Measurements from ENCODE around the gene ZFYVE19. TPM values are rescaled to one million over a fixed set of nuclear protein-coding genes. Genes with fewer than 3 reads are reported as not detected.
A peak's percentile ranks its signal among the peaks of the same experiment; 100 is the strongest.

Gene ZFYVE19
- total and polyA plus RNA-seq, 2 of the 13 experiments (the other 11 are each of a cell fraction or from before 2014, with no cell fraction given): 23.3 to 44.0 TPM

- no peak for DNase-seq (ENCODE audit: low spot score)
- H2AFZ ChIP-seq (ENCODE audit: low read length): no peak overlapping the region
- H3K27ac ChIP-seq (ENCODE audit: extremely low read length, insufficient read depth, low read length): no peak overlapping the region
- FAIRE-seq: no peak
- H3K36me3 ChIP-seq (replicated peaks in 1 of 2; ENCODE audit: control insufficient read depth in 1 of 2, insufficient read depth in 2 of 2, low read length in 2 of 2): peaks cover 8 to 22% of the 10 kb centered on the region in 2 experiments
- no peaks in the 10 kb centered on the region for H4K20me1 ChIP-seq (ENCODE audit: insufficient read depth, low read length)
- intact Hi-C loops (cut with micrococcal nuclease; ENCODE audit: unreplicated experiment): no loop called here
- no peak overlapping the region for H3K4me3 ChIP-seq (replicated peaks in 1 of 3; ENCODE audit: insufficient read depth in 1 of 3, low read depth in 2 of 3, low read length in 3 of 3)
- TF ChIP-seq MAZ (IDR thresholded peaks at IDR 0.05; ENCODE audit: borderline replicate concordance, low read depth, low read length): no peak
- no peak for TF ChIP-seq MAZ (CRISPR knock-in tag; IDR thresholded peaks at IDR 0.05; ENCODE audit: low read depth)
- TF ChIP-seq ELK4 (CRISPR knock-in tag; IDR thresholded peaks at IDR 0.05; ENCODE audit: borderline replicate concordance): no peak
- TF ChIP-seq ZMYM3 (CRISPR knock-in tag; IDR thresholded peaks at IDR 0.05): no peak
- TF ChIP-seq POLR2A (IDR thresholded peaks at IDR 0.05; ENCODE audit: insufficient read depth in 1 of 2, low read depth in 2 of 2, low read length in 2 of 2): 0 out of 4 replicates have a peak, but pooled peaks of 1 of the 2 experiments have one; percentile 21
- no peak for TF ChIP-seq UBTF (CRISPR knock-in tag; IDR thresholded peaks at IDR 0.05)
- in situ Hi-C loops (cut with HindIII; ENCODE audit: extremely low pct_ligation_motif_present, low pct_unique_long_range_greater_than_20kb): no loop called here
- ATAC-seq: no peak
- no peak overlapping the region for H3K9ac ChIP-seq (ENCODE audit: insufficient read depth, low read depth, low read length)
- H3K4me2 ChIP-seq (ENCODE audit: low read depth, low read length): no peak overlapping the region
- 94% methylated on average over 10 of the region's 12 CpGs for WGBS (ENCODE audit: low lambda C conversion rate)
- peaks cover 6% of the 10 kb centered on the region for H3K79me2 ChIP-seq (ENCODE audit: insufficient read depth, low read length)
- H3K9me3 ChIP-seq (ENCODE audit: low read length): no peaks in the 10 kb centered on the region
- ChIA-PET POLR2A (no interaction called here), CTCF (ENCODE audit: low intra/inter-chr PET ratio, low total read pairs) (no interaction called here)
- no TSS peak for BruUV-seq (replicated peaks)
- H3K27me3 ChIP-seq (ENCODE audit: control insufficient read depth in 1 of 2, insufficient read depth in 2 of 2, low read length in 2 of 2): no peaks in the 10 kb centered on the region; a peak in 1 of 5 replicates
- peaks cover 15% of the 10 kb centered on the region for H3K4me1 ChIP-seq (ENCODE audit: insufficient read depth, low read length)
These were observed 6.0 kb downstream of the ZFYVE19 start for GRCh38 chr15:40812721-40813425.

All from HepG2 (cell line).